GM19372 (cell line): ENCODE measurements around the gene FRMD8.
A peak's percentile ranks its signal among the peaks of the same experiment; 100 is the strongest.

ENCODE experiments used
- ATAC-seq: cut with Tn5 transposase; IDR thresholded peaks from one replicate; pipeline ENCODE4 v1.9.1; 2021; ENCODE audit warnings: mild to moderate bottlenecking, low read depth, moderate library complexity; ENCODE audit not compliant: unreplicated experiment

FRMD8 gene

DNA sequence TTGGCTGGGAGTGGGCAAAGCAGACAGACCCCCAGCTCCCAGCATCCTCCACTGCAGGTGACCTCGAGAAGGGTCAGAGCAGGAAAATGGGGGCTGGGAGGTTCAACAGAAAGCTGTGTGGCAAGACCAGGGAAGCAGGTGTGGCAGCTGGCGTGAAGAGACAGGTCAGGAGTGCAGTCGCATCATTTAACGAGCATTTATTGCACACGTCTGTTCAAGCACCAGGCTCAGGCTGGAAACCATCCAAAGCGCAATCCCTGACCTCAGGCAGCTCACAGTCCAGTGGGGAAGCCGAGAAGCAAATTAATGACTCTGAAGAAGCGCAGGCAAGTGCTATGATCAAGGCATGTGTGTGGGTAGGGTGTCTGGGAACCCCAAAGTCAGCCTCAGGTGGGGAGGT, 11.4 kb upstream of the FRMD8 start:
- no peak for ATAC-seq

DNA sequence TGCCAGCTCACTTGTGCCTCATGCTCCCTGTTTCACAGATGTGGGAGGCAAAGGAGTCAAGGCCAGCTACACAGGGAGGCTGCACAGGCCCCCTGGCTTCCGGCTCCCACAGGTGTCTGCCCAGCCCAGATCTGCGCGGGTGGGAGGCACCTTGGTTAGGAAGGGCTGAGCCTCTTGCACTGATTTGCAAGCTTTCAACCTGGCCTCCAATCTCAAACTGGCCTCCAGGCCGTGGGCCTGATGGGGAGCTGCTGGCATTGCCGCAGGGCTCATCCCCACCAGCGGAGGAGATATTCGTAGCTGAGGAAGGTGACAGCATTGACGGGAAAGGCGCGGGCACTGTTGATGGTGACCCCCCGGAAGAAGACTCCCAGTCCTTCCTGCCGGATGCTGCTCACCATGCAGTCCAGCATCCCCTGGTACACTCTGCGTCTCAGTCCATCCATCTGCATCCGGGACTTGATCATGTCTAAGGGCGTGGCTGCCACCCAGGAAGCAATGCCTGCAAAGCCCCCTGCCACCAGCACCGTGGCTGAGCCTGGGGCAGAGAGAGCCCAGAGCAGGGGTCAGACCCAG, 10.2 kb upstream of the FRMD8 start:
- no peak for ATAC-seq

DNA sequence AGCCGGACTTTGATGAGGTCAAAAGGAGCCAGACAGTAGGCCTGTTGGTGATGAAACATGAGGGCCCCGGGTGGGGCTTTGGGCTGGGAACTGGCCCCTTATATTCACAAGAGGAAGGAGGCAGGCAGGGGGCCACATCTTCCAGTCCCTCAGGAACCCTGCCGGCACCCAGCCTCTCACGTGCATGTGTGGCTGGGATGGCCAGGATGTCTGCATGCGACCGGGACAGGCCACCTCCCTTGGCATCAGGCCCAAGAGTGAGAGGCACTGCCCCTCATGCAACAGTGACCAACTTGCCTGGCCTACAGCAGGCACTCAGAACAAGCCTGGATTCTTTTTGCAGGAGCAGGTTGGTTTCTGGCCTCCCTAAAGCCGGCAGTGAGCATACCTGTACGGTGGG, 9.4 kb upstream of the FRMD8 start:
- no peak for ATAC-seq

DNA sequence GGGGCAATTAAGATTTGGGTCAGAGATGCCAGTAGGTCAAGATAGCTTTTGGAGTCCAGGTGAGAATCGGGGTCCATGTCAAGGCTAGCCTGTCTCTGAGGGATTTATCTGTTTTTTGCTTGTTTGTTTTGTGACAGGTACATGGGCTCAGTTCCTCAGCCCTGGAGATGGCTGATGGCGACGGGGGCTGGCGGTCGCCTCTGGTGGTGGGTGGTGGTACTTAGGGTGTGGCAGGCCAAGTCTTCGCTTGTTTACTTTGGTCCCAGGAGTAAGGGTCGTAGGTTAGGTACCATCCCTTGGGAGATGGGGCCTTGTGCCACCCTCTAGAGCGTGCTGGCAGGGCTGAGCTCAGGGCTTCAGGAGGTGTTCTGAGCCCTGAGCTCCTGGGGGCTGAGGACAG, 8.7 kb upstream of the FRMD8 start:
- ATAC-seq = no peak

DNA sequence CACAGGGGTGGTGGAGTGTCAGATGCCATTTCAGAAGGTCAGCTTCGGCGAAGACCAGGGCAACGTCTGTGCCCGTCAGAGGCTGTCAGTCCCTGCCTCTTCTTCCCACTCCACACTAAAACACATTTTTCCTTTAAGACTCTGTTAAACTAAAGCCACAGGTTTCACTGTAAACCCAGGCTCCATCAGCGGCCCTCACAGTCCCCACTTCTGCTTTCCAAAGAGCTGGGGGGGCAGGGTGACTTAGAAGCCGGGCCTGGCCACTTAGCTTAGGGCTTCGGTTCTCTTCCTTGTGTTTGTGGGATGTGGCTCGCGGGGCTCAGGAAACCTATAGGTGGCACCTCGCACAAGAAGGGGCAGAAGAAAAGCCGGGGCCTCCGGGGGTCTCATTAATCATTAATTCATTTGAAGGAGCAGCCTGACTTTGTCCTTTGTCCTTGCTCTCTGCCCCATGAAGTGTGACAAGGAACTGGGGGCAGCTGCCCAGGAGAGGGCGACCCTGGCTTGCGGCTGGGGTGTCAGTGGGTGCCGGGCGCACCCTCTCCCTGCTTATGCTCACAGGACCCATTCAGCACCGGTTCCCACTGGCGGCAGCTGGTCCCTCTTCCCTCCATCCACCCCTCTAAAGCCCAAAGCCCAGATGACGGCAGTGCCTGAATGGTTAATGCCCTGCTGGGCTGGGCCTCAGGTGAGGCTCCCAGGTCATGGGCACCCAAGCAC, 8.1 kb upstream of the FRMD8 start:
- no peak for ATAC-seq

DNA sequence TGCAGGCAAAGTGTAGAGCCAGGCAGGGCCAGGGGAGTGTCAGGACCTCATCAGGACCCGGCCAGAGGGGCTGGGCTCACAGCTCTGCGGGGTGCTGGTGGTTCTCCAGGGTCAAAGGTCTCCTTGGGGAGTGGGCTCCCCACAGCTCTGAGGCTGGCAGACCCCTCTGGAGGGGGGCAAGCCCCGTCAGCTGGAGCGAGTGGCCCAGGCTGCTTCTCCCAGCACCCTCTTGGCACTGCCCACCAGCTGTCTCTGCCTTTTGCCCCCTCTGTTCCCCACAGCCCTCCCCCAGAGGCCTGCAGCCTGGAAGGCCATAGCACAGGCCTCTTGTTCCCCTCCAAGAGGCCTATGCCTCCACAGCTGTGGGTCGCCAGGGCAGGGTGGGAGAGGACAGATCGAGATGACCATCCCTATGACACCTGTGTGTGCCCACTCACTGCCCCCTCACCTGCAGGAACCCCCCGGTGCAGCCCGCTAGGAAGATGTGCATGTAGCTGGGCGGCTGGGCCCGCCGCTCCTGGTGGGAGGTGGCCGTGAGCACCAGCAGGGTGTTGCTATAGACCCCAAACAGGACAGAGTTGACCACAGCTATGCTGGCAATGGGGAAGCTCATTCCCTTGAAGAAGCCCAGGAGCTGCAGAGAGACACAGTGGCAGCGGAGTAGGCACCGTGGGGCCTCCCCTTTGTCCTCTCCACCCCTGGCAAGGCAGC, 7.4 kb upstream of the FRMD8 start:
- no peak for ATAC-seq

DNA sequence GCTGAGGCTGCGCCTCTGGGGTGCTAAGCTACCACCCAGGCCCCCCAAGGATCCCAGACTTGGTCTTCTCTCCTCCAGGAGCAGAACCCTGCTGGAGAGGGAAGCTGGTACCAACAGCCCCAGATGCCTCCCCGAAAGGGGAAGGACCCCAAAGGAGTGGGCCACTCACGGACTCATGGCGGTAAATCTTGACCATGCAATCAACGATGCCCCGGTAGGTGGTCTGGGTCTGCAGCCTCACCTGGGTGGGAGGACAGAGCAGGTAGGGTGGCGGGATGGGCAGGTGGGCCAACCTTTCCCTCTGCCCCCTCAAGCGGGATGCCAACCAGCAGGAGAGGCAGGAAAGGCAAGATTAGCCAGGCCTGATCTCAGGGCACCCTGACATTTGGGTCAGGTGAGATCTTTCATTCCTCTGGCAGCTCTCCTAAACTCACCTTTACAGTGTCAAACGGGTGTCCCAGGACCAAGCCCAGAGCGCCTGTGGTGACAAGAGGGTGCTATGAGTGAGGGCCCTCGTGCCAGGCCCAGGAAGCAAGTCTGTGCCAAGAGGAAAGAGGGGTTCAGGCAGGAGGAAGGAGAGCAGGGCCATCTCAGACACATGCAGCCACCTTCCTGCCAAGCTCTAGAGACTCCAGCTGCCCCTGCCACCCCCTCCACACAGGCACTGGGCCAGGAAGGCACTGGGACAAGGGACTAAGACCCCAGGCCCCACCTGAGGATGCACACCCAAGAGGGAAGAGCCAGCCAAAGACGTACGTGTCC, 6.6 kb upstream of the FRMD8 start:
- no peak for ATAC-seq

DNA sequence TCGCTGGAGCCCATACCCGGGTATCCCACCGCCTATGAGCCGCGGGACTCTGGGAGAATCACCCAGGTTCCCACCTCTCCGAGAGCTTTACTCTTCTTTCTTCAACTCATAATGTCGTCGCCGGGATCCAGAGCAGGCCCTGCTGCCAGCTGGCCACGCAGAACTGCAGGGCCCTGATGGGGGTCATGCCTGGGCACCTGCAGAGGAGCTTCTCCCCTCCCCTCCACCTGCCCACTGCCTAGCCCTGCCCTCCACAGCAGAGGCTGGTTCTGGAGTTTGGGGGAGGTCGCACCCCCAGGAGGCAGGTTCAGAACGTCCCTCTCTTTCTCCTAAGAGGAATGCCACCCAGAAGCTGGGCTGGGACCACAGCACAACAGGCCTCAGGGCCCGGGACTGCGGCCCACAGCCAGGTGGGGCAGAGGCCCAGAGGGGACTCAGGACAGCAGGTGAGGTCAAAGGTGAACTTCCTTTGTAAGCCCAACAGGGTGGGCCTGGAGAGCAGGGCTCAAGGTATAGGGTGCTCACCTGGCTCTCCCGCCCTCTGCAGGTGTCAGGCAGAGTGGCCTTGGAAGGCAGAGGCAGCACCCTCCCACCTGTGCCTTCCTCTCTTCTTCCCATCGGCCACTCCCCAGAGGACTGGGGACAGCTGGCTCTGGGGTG, 5.8 kb upstream of the FRMD8 start:
- ATAC-seq = no peak

DNA sequence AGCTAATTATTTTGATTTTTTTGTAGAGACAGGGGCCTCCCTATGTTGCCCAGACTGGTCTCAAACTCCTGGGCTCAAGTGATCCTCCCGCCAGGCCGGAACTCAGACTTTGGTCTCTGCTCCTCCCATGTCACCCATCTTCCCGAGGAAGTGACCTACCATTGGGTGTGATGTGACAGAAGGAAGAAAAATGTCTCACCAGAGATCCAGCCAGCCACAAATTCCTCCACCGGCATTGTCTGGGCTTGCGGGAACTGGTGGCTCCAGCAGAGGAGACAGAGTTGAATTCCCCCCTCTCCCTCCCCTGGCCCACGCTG, 4.8 kb upstream of the FRMD8 start:
- peak; percentile 4 for ATAC-seq

DNA sequence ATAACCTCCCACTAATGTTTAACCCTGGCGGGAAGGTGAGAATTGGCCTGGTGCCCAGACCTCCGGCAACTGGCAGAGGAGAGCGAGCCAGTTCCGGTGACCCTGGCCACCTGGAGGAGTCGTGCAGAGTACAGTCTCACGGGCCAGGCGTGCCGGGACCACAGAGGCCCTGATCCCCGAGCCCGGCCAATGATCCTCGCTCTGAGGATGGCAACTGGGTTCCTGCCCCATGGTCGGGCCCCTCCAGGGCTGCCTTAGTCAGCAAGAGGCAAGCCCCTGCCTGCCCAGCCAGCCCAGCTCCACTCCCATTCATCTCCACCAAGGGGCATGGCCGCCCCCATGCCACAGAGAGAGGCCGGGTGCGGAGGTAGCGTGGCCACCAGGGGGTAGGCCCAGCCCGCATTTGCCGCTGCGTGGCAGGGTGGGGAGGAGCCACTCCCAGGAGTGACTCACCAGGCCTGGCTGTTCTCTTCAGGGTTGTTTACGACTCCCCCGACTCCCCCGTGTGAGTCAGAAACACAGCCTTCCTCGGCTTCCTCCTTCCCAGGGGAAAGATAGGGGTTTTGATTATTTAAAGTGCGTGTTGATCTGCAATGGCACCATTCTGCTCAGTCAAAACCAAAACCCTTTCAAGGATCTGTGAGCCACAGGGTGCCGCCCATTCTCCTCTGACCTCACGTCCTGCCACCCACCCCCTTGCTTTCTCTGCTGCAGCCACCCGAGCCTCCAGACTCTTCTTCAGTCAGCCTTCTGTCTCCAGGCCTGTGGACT, 4.2 kb upstream of the FRMD8 start, which contains the start of gene SLC25A45:
Gene SLC25A45, minus strand, starts transcription at position 614 of the 771 bp plus-strand sequence. CDS start 695 bp downstream, outside the sequence.
- peak; percentile 49 for ATAC-seq

DNA sequence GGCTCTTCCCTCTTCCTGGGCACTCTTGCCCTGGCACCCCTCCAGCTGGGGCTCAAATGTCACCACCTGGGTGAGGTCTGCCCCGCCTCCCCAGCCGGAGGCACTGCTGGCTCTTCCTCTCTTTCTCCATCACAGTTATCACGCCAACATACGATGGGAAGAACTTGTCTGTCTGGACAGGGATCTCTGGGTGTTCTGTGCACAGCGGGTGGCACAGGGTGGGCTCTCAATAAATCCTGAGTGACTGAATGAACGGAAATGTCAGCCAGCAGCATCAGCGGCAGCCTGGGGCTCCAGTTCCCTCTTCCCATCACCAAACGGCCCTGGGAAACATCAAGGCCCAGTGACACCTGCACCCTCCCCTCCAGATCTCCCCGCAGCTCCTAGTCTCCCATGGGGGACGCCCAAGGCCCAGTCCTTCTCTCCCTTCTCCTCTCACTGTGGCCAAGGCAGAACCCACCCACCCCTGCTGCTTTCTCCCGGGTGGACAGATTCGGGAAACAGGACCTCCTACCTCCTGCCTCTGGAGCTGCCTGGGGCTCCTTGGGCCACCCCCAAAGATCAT, 3.6 kb upstream of the FRMD8 start:
- ATAC-seq = no peak

DNA sequence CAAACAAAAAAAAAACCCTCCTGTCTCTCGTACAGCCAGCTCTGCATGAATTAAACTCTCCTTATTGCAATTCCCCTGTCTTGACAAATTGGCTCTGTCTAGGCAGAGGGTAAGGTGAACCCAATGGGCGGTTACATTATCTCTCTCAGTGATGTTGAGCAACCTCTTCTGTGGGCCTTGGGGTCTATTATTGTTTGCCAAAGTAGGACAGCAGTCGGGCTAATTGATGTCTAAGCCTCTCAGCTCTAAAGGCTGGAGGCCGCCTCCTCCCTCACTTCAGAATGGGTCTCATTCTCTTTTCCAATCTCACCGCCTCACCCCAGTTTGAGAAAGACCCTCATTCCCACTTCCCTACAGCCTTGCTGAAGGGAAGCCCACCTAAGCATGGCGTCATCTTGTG, 2.7 kb upstream of the FRMD8 start:
- ATAC-seq = no peak

DNA sequence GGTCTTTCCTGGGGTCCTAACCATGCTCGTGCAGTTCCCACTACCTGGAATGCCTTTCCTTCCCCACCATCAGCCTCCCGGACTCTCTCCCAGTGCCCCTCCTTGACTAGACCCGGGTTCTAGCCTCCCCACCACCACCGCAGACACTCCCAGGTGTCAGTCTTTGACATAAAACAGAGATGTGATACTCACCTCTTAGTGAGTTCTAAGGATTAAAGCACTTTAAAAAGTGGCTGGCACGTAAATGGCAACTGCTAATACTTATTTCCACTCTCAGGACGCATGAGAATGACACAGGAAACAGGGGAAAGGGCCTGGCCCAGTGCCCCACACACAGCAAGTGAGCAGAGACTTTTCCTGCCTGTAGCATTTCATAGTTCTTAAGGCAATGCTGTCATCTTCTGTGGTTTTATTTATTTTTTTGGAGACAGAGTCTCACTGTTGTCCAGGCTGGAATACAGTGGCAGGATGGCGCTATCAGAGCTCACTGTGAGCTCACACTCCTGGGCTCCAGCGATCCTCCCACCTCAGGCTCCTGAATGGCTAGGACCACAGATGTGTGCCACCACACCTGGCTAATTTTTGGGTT, 2.0 kb upstream of the FRMD8 start:
- ATAC-seq = no peak

DNA sequence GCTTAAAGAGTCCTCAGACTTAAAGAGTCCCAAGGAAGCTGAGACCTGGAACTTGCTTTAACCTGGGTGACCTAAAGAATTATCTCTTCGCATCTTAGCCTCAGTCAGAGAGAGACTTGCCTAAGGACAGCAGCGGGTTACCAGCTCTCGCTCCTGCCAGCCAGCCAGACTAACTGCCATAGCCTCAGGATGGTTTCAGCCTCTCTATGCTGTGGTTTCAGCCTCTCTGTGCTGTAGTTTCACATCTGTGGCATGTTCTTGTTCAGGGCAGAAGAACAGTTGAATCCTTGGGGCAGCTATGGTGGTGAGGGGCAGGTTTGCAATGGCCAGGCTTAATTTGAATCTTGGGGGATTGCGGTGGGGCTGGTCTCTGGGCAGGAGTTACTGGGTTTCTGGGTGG, 2.3 kb downstream of the FRMD8 start:
- ATAC-seq = no peak

DNA sequence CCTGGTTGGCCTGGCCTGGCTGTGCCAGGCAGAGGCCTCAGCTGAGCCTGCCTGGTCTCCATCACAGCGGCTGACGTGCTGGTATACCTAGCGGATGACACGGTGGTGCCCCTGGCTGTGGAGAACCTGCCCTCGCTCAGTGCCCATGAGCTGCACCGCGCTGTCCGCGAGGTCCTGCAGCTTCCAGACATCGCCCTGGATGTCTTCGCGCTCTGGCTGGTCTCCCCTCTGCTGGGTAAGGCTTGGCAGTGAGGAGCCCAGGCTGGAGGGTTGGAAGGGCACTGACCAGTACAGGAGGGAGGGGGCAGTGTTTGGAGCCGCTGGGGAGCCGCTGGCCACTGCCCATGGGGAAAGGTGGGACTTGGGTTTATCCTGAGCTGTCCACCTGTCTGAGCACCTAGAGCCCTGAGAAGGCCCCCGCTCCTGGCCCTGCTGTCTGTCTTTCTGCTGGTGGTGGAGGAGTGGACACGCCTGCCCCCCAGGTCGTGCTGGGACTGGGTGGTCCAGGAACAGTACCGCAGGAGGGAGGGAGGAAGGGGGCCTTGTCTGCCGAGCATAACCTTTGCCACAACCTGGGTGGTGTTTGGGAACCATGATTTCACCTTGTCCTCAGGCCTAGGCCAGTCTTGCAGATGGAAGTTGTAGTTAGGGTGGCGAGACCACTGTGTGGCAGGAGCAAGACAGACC, 3.0 kb downstream of the FRMD8 start:
- ATAC-seq = no peak

DNA sequence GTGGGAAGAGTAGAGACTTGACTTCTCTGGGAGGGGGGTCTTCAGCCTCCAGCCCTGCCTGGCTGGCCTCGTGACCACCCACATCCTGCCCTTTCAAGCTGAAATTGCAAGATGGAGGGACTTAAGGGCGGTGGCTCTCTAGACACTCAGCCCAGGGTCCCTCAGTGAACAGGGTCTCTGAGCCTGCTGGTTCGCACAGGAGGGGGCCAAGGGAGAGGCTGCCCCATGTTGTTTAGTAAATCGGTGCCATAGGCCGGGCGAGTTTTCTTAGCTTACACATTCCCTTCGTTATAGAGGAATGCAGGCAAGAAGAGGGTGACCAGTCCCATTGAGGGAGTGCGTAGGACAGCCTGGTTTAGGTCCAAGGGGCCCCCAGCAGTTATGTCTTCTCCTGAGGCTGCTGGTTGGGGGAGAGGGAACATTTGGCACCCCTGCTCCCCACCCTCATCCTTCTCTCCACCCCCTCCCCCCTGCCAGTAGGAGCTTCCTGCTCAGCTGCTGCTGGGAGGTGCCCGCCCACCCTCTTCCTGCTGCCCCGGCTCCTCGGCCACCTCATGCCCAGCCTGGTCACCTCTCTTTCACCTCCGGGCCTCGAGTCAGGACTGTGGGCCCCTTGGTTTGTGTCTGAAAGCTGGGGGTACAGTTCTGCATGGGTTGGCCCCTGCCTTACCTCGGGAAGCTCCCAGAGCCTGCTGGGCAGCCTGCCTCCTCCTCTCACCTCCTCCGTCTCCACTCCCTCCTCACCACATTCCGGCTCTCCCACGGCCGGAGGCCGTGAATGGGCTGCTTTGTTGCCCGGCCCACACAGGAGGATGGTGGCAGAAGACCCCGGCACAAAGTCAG, 3.9 kb downstream of the FRMD8 start:
- no peak for ATAC-seq

DNA sequence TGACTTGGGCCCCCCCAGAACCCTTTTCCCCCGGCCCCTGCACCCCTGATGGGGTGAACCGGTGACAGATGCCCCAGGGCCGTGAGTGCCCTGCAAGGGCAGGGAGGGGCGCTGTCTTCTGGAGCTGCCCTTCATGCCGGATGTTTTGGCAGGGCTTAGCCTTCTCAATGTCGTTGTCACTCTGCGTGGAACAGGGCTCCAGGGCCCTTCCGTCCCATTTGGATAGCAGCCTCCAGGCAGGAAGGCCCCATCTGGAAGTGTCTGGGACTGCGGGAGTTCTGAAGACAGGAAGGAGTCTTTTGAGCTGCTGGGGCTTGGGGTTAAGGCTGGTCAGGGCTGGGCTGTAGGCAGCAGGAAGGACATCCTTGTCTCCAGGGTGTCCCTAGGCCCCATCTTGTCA, 4.6 kb downstream of the FRMD8 start:
- no peak for ATAC-seq
